Activated CD4-positive, alpha-beta T cell treated with anti-CD3 and anti-CD28 coated beads, Interleukin-2, Interleukin-6, amounts not matched to agents 100 ng/mL and 50 ng/mL, durations not matched to agents 16 hours and 8 hours (primary cell): ENCODE data around the gene AACS.
A peak's percentile ranks its signal among the peaks of the same experiment; 100 is the strongest.

Experiments
- DNase-seq: peaks from one replicate; pipeline ENCODE4 v3.0.0-alpha.2; 2020

The AACS gene

DNA sequence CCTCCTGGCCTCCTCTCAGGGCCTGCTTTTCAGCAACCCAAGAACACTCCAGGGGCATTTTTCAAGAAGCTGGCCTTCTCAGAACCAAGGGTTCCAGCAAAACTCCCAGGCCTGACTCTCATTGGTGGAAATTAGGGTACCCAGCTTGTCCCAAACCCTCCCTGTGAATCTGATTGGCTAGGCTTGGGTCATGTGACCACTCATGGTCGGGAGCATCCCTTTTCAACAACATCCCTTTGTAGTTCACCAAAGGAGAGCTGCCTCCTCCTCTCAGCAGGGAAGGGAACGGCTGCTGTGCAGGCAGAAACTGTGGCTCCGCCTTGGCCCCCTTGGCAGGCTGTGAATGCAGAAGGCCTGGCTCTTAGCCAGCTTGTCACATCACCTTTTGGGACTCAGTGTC lies 94.5 kb downstream of the AACS start:
- DNase-seq, result no peak

DNA sequence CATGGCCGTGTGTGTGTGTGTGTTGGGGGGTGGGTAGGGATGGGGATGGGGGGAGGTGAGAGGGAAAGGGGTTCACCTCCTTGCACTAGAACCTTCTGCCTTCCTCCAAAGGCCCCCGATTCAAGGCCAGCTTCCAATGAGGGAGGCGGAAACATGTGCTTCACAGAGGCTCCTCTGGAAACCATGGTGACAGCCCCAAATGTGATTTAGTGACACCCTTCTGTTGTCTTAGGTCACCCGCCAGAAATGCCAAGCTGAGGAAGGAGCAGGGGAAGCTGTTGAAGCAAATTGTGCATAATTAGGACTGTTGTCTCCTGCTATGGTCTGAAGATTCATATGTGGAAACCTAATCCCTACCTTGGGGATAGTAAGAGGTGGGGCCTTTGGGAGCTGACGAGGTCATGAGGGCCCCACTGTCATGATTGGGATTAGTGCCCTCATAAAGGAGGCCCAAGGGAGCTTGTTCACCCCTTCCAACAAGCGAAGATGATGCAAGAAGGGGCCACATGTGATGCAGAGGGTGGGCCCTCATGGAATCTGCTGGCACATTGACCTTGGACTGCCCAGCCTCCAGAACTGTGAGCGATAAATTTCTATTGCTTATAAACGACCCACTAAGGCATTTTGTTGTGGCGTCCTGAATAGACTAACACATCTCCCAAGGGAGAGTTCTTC lies 95.2 kb downstream of the AACS start:
- DNase-seq, result no peak

DNA sequence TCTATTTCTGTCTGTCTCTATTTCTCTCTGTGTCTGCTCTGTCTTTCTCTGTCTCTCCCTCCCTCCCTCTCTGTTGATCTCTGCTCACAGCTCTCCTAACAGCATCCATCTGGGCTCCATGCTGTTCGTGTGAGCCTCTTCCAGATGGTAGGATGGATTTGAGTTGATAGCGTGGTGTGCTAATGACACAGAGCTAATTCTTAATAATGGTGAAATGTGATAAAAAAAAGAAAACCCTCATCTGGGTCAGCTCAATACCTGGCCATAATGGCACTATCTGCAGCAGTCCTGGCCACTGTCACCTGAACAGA lies 96.4 kb downstream of the AACS start:
- DNase-seq, result no peak

DNA sequence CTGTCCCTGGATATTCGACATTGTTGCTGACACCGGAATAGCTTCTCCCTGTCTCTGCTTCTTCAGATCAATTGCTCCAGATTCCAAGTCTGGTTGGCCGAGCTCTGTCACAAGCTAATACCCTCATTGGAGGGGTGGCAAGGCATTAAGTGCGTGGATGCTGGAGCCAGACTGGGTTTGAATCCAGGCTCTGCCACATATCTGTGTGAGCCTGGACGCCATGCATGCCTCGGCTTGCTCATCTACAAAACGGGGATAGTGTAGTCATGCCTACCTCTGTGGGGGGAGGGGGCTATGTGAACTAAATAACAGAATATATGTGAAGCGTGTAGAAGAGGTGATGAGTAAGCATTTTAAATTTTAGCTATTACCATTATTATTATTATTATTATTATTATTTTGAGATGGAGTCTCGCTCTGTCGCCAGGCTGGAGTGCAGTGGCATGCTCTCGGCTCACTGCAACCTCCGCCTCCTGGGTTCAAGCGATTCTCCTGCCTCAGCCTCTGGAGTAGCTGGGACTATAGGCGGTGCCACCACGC lies 97.3 kb downstream of the AACS start:
- no peak for DNase-seq

DNA sequence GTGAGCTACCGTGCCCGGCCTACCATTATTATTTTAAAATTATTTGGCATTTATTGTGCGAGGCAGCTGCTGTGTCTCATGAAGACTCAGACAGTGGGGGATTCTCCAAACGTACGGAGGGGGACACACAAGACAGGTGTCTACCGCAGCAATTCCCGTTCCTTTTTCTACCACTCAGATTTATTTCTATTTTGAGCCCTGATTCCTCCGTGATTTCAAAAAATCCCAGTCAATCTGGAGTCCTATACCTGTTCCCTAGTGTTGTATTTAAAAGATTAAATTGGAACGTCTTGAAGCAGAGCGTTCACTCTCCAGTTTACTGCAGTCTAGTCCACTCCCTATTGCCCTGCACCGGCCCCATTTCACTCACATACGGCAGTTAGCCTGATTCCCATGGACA lies 97.9 kb downstream of the AACS start:
- no peak for DNase-seq

DNA sequence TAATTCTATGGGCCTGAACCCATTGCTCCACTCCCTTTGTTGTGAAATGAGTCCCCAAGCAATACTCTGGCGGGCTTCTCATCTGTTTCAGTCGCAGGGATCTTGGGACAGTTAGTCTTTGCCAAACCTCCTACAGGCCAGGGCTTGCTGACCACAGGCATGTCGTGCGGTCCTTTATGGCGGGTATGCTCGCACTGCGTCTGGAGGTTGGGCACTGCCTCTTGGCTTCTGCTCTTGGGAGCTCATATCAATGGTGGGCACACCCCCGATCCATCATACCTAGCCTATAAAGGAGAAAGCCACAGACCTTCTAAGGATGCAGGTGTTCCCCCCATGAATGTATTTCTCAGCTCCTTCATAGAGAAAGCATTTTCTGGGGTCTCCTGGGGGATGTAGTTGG lies 99.3 kb downstream of the AACS start:
- no peak for DNase-seq

DNA sequence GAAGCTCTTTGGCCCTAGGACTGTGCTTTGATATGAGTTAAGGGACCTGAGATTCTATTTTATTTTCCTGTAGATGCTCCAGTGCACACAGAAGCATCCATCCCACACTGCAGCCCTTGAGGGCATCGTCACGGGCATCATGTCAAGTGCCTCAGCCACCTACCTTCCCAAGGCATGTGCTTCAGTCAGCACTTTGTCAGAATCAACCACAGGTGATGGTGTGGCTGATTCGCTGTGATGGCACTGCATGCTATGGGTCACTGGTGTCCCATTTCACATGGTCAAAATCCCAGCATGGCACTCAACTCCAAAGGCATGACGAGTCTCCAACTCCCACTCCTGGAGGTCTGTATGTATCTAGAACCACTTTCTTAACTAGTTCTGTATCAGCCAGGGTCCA lies 100.8 kb downstream of the AACS start:
- DNase-seq, result no peak

DNA sequence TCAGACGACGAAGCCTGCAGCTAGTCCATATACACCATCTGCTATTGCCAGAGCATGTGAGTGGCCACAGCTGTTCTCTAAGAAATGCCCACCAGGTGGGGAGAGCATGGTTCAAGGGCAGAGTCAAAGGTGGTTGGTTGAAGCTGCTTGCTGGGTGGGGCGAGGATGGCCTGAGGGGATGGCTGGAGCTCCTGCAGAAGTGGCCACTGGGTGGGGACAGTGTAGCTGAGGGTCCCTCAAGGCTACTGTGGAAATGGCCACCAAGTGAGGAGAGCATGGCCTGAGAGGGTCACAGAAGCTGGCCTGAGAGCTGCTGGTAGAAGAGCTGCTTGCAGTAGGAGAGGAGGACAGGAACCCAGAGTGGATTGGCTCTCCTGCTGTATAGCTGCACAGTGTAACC lies 102.4 kb downstream of the AACS start:
- no peak for DNase-seq

DNA sequence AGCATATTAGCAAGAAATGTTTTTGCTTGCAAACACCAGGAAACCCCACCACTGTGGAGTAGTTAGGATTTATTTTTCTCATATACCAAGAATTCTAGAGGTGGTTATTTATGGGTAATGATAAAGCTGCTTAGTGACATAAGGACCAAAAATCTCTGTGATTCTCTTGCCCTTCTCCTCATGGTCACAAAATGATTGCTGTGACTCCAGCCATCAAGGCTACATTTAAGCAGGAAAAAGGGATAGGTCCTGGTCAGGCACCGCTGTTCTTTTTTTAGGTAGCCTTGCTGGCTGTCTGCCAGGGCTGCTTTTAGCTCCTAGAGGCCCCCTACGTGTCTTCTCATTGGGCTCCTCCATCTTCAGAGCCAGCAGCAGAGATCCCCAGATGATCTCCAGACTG lies 104.2 kb downstream of the AACS start:
- no peak for DNase-seq

DNA sequence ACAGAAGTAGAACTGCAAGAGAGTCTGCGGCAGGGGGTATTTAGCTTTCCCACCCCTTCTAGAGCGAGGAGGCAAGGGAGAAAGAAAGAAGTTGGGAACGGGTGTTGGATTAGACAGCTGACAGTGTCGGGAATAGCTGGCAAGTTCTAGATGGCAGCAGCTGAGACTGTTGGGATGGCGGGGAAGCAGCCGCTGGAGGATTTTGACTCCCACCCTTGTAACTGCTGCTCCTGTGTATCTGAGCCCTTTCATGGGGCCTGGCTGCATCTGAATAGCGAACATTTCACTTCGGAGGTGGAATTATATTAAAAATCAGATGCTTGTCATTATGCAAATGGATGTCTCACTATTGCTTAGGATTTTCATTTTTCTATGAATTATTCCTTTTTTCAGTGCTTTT lies 104.6 kb downstream of the AACS start:
- no peak for DNase-seq

DNA sequence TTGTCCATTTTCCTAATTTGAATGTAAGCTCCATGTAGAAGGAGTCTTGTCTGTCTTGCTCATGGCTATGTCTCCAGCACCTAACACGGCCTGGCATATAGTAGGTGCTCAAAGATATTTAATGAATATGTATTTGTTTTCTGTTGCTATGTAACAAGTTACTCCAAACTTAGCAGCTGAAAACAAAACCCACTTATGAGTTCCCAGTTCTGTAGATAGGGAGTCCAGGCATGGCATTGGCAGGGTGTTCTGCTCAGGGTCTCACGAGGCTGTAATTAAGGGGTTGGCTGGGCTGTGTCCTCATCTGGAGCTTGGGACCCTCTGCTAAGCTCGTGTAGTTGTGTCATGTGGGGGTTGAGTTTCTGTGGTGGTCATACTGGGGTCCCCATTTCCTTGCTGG lies 106.0 kb downstream of the AACS start:
- no peak for DNase-seq

DNA sequence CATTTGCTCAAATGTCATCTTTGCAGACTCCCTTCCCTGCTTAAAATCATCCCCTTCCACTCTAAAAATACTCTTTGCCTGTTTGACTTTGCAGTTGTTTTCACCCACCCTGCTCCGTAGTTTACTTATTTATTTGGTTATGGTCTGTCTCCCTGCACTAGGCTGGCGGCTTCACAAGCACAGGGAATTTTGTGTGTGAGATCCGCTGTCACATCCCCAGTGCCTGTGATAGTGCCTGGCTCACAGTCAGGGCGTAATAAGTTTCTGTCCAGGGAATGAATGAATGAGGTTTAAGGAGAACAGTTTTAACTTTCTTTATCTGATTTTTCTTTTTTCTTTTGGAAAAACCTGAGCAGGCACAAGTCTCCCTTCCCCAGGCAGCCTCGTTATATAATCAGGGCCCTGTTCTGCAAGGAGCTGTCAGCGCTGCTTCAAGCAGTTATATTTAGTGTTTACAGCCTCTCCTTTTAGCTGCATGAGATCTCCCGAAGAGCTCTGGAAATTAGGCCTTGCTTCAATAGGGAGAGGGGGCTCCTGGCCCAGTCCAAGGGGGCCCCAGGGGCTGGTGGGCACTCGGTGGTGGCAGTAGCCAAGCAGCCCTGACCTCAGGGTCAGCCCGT lies 107.1 kb downstream of the AACS start:
- DNase-seq, result no peak

DNA sequence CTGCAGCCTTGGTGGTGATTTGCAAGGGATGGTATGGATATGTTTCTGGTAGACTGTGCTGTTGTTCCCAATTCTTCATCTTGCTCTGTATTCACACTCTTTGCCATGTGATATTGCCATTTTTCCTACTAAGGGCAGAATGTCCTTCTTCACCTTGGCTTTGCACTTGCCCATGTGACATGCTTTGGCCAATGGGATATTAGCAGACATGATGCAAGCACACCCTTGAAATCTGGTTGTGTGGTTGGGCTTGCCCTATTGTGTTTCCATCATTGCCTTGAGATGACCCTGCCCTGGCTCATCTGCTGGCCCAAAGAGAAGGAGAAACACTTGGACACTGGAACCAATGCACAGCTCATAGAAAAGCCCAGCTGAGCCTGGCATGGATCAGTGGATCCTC lies 110.3 kb downstream of the AACS start:
- no peak for DNase-seq

DNA sequence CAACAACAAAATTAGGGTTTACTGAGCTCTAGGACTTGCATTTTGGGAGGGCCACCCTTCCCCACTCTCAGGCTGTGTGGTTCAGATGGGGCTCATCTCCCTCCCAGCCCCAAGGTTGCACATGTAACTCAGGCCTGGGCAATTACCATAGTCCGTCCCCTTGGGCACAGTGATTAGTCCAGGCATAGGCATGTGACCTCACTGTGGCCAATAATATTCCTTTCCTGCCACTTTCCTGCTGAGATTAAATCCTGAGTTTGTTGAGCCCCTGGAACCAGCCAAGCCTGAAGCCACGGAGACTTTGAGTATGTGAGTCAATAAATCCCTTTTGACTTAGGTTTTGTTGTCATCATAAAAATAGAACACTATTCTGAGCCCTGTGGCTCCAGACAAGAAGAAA lies 113.0 kb downstream of the AACS start:
- DNase-seq, result no peak

DNA sequence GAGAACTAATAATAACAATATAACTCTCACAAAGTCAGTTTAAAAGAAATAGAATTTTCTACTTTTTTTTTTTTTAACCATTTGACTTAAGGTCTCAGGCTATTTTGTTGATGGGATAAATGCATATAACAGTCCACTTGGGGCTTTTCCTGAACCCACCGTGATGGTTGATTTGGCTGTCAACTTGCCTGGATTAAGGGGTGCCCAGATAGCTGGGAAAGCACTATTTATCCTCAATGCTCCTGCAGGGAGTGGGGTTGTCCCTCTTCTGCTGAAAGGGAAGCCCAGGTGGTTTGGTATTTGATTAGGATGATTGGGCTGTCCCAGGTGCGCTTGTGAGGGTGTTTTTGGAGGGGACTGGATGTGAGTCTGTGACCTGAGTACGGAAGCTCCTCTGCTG lies 114.9 kb downstream of the AACS start:
- DNase-seq, result no peak

DNA sequence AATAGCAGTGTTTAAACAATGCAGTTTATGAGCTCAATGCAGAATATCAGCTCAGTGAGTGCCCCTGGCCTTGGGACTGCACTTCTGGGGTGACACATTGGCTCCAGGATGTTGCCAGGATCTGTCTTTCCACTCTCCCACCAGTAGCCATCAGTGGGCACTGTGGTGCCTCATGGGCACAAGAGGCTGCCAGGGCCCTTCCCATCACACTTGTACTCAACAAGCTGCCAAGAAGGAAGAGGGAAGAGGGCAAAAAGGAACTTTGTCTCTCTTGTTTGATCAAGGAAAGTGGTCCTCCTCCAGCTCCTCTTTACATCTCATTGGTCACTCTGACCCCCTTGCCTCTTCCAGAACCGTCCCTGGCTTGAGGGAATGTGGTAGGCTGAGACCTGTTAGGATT lies 115.9 kb downstream of the AACS start:
- DNase-seq, result no peak

DNA sequence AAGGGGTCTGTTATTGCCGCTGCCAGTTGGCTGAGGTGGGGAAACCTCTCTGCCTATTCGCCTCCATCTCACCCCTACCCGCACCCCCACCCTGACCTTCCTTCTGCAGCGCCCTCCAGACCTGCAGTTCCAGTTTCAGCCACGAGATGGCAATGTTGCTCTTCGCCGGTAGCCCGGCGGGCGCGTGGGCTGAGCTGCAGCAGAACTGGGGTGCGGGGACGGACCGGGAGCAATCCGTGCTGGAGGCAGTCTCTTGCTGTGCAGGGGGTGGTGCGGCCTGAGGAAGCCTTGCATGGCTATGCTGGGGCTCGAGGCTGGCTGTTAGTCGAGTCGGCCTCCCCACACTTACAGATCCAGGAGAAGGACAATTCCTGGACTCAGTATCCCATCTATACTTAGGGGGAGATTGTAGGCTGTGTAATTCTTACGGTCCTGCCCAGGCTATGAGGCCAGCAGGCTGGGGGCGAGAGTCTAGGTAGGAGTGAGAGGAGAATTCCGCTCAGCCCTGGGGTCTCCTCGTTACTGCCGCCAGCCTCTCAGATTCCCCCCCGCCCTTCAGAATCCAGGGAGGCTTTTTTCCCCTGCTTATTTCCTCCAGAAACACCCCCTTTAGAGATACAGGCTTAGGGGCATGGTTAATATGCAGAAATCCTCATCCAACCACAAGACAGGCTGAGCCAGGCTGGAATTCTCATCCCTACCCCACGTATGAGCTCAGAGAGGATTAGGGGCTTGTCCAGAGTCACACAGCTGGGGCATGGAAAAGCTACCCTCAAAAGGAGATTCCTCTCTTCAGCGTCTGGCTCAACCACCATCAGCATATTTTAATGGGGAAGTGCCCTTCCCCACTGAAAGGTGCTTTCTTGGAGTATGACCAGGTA lies 118.2 kb downstream of the AACS start:
- DNase-seq, result peak; percentile 87

DNA sequence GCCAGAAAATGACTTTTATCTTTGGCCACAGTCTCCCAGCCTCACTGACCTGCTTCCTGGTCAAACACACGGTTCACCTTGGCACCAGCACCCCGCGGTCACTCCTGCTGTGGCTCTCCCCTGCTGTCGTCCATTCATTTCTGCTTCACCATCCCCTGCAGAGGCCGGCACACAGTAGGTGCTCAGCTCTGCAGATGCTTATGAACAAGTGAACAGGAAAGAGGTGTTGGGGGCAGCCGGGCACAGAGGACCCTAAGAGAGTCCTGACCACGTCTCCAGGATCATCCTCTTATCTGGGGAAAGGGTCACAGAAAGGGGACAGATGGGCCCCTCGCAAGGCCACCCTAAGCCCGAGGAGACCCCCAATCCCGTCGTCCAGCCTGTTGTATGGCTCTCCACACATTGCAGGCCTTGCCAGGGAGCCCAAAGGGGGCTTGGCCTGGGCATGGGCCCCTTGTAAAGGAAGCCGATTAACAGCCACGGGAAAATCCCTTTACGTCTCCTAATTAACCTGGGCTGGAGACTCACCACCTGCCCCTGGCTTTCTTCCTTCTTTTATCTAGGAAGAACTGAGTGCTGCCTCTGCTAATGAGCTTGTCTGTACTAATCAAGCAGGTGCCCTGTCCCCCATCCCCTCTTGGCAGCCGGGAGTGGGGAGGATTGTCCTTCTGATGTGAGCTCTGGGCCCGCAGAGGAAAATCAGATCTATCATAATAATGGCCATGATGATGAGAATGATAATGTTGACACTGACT lies 119.2 kb downstream of the AACS start:
- DNase-seq, result no peak

DNA sequence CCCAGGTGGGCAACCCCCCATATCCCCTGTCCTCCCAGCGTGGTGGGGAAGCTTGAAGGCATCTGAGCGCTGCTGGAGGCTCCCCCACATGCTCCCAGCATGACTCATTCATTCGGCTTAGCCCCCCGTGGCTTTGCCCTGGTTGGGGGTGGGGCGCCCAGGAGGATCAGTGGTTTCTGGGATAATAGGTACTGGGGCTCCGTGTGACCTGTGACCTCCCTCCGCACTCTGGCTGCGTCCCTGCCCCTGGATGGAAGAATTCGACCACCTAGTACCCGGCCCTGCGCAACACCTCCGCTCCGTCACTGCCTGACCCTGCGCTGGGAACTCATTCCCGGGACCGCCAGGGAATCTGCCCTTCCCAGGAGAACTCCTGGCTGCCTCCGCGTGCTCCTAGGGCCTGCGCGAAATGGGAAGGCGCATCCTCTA lies 120.1 kb downstream of the AACS start:
- DNase-seq, result no peak

DNA sequence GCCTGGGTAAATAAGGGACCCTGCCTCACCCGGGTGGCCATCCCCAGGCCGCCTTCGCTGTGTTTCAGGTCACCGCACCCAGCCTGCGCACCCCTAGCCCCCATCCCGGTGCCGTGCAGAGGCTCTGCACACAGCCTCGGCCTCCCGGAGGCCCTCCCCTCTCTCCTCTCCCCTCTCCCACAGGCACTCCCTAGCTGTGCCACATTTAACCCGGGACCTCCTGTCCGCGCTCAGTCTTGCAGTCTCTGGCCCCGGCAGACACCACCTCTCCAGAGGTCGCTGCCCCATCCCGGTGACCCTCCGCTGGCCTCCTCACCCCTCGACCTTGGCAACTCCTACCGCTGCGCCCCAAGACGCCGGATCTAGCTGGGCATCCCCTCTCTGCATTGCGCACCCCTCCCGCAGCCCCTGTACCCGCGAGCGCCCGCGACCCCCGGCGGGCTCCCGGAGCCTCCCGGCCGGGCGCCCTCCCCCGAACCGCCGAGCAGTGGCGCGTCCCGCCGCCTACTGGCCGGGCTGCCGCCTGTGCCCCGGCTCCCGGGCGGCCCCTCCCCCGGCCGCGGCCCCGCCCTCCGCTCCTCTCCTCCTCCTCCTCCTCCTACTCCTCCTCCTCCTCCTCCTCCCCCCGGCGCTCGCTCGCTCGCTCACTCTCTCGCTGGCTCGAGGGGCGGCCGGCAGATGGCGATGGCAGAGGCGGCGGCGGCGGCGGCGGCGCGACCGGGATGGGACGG lies 120.7 kb downstream of the AACS start, which contains the start of gene TMEM132B:
Gene TMEM132B, plus strand, starts transcription at position 647 of the 731 bp plus-strand sequence.
- peak; percentile 83 for DNase-seq

DNA sequence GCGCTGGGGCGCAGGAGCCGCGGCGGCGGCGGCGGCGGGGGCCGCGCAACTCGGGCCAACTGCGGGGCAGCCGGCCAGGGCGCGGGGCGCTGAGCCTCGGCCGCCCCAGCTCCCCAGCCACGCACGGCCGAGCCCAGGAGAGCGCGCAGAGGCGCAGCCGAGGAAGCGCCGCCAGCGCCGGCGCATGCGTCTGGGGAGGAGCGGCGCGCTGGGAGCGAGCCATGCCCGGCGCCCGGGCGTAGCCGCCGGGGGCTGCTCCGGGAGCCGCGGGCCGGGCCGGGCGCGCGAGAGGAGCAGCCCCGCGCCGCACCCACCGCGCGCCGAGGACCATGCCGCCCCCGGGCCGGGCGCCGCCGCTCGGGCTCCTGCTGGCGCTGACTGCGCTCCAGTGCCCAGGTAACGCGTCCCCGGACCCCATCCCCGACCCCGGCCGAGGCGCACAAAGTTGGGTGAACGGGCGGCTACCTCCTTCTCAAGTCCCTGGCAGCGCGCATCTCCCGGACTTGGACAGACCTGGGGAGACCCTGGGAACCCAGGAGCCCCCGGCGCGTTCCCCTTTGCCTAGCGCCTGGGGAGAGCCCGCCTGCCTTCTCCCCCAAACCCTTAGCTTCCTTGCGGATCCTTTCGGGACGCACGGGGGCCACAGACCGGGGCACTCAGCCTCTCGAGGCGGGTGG lies 121.4 kb downstream of the AACS start:
- DNase-seq, result no peak
